Measurements from ENCODE around the gene PLXNA4.

DNA sequence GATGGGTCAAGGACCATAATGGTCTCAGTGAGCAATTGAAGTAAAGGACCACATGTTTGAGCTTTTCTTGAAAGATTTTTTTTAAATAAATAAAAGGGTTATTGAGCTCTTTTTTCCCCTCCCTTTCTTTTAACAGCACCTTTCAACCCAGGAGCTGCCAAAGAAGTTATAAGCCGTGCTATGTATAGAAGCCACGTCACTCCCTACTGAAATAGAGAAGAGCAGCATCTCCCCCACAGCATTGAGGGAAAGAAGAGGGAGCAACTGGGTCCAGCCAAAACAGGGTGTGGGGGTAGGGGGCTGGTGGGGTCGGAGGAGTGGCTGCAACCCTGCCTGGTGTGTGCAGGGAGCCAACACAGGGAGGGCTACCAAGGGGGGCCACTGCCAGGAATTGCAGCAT, 227.2 kb downstream of the PLXNA4 start:
- TF ChIP-seq, protein P1, sequence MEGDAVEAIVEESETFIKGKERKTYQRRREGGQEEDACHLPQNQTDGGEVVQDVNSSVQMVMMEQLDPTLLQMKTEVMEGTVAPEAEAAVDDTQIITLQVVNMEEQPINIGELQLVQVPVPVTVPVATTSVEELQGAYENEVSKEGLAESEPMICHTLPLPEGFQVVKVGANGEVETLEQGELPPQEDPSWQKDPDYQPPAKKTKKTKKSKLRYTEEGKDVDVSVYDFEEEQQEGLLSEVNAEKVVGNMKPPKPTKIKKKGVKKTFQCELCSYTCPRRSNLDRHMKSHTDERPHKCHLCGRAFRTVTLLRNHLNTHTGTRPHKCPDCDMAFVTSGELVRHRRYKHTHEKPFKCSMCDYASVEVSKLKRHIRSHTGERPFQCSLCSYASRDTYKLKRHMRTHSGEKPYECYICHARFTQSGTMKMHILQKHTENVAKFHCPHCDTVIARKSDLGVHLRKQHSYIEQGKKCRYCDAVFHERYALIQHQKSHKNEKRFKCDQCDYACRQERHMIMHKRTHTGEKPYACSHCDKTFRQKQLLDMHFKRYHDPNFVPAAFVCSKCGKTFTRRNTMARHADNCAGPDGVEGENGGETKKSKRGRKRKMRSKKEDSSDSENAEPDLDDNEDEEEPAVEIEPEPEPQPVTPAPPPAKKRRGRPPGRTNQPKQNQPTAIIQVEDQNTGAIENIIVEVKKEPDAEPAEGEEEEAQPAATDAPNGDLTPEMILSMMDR (IDR thresholded peaks at IDR 0.05; ENCODE audit: low read depth, low read length): no peak
- no peak for TF ChIP-seq MYC (IDR thresholded peaks at IDR 0.05; ENCODE audit: low read depth, low read length)
- TF ChIP-seq POLR2A (IDR thresholded peaks at IDR 0.05; ENCODE audit: extremely low read depth, insufficient read length): no peak
